NCI-H187 treated with DMSO at 0.1 percent for 48 hours (cell line): ENCODE results near the gene RNF112.

Experiments
- DNase-seq: peaks from one replicate; lab custom pipeline; 2025; lab: John Stamatoyannopoulos, UW

The RNF112 gene

GRCh38 chr17:19375732-19376131 lies 35.3 kb upstream of the RNF112 start:
- no peak for DNase-seq

- no peak for DNase-seq
These were observed 34.2 kb upstream of the RNF112 start for GRCh38 chr17:19376811-19377210.

GRCh38 chr17:19377602-19378415 lies 33.2 kb upstream of the RNF112 start:
- peak; percentile 76 for DNase-seq

GRCh38 chr17:19378416-19379360 lies 32.3 kb upstream of the RNF112 start, which contains the start of gene MAPK7:
TSS of gene MAPK7 (plus strand) at chr17:19378498. CDS start at chr17:19378901, 403 bp downstream.
- no peak for DNase-seq

GRCh38 chr17:19379361-19380065 lies 31.5 kb upstream of the RNF112 start:
- no peak for DNase-seq

GRCh38 chr17:19380481-19381301 lies 30.3 kb upstream of the RNF112 start:
- no peak for DNase-seq

GRCh38 chr17:19381361-19381740 lies 29.7 kb upstream of the RNF112 start:
- DNase-seq: no peak

- DNase-seq: no peak
These were observed 29.1 kb upstream of the RNF112 start for GRCh38 chr17:19381741-19382444.

GRCh38 chr17:19382531-19383444 lies 28.2 kb upstream of the RNF112 start:
- DNase-seq: no peak

- DNase-seq: no peak
These were observed 27.2 kb upstream of the RNF112 start for GRCh38 chr17:19383681-19384470.

- no peak for DNase-seq
These were observed 26.2 kb upstream of the RNF112 start for GRCh38 chr17:19384723-19385391.

GRCh38 chr17:19385521-19385983 lies 25.5 kb upstream of the RNF112 start:
- no peak for DNase-seq

GRCh38 chr17:19386051-19386929 lies 24.7 kb upstream of the RNF112 start:
- DNase-seq: no peak

GRCh38 chr17:19386974-19387920 lies 23.8 kb upstream of the RNF112 start, which contains the start of gene MFAP4:
TSS of gene MFAP4 (minus strand) at chr17:19387190. CDS start at chr17:19387155, 35 bp downstream.
- no peak for DNase-seq

GRCh38 chr17:19387921-19388521 lies 23.0 kb upstream of the RNF112 start:
- no peak for DNase-seq
